Endometrial microvascular endothelial cells (primary cell): Measurements from ENCODE around the gene IL18R1. TPM values are rescaled to one million over a fixed set of nuclear protein-coding genes. Genes with fewer than 3 reads are reported as not detected.

Source experiments
- total RNA-seq: library from RNA; depleted of rRNA; stranded (reverse); fragments of >200 nt; gene quantifications from one replicate; pipeline ENCODE4 v1.2.3, GENCODE V29; 2015; ENCODE audit errors: inconsistent ontology term

The IL18R1 gene
- total RNA-seq, 1 donor from 2014 or later, result 6.8 TPM

Other genes starting within 250 kb of the IL18R1 start
- gene IL1R1, start 213.1 kb upstream of the IL18R1 start, total RNA-seq, result 4.4 TPM
- gene IL1RL2, start 168.8 kb upstream of the IL18R1 start, total RNA-seq, result not detected
- gene IL1RL1, start 44.2 kb upstream of the IL18R1 start, total RNA-seq, result 128 TPM
- not detected for gene IL18RAP, start 67.4 kb downstream of the IL18R1 start, total RNA-seq
- not detected for gene SLC9A4, start 117.4 kb downstream of the IL18R1 start, total RNA-seq